B cell (primary cell): ENCODE measurements around the gene MOK.

ENCODE experiments used
- EZH2 ChIP-seq: IDR thresholded peaks from 2 replicates; pipeline ENCODE4 v1.6.1; 2012; ENCODE audit warnings: borderline replicate concordance, low read depth, mild to moderate bottlenecking, moderate library complexity, low read length; ENCODE audit not compliant: insufficient read depth, poor library complexity, severe bottlenecking
- TF ChIP-seq, protein P1 (sequence below): fragments of 200-600 bp; IDR thresholded peaks from one replicate; pipeline ENCODE4 v1.8.0; 2022; ENCODE audit warnings: antibody characterized with exemption, mild to moderate bottlenecking

DNA sequence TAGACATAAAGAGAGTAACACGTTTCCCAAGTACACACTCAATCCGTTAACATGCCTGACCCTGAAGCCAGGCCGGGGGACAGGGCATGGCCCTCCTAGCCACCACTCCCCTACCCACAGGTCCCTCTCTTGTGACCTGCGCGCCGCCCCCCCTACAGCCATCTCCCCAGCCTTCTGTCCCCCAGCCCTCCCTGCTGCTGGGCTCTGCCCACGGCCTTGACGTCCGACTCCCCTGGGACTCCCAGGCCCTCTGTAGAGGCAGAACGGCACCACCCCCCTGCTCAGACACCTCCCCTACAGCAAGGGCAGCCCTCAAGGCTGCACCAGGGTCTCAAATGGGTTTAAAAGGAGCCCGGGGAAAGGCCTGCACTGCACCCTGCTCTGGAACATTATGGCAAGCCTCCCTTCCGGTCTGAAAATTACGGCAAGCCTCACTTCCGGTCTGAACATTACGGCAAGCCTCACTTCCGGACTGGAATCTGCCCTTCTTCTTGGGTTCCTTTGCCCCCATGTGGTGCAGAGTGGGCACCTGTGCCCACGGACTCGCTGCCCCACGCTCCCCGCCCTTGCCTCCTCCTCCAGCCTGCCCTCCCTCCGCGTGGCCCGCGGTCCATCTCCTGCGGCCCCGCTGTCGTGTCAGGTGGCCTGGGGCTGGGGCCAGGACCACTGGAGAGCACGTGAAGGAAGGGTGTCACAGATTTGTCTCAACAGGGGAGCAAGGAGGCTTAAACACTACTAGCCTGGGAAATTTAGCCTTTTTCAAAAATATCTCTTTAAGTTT lies 77.6 kb downstream of the MOK start:
- TF ChIP-seq, protein P1, sequence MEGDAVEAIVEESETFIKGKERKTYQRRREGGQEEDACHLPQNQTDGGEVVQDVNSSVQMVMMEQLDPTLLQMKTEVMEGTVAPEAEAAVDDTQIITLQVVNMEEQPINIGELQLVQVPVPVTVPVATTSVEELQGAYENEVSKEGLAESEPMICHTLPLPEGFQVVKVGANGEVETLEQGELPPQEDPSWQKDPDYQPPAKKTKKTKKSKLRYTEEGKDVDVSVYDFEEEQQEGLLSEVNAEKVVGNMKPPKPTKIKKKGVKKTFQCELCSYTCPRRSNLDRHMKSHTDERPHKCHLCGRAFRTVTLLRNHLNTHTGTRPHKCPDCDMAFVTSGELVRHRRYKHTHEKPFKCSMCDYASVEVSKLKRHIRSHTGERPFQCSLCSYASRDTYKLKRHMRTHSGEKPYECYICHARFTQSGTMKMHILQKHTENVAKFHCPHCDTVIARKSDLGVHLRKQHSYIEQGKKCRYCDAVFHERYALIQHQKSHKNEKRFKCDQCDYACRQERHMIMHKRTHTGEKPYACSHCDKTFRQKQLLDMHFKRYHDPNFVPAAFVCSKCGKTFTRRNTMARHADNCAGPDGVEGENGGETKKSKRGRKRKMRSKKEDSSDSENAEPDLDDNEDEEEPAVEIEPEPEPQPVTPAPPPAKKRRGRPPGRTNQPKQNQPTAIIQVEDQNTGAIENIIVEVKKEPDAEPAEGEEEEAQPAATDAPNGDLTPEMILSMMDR, result no peak
- TF ChIP-seq EZH2, result no peak
